Activated T-helper 17 cell treated with anti-CD3 and anti-CD28 coated beads, Interleukin-2, amount 50 U/mL, for 72 hours (primary cell): Measurements from ENCODE around the gene STARD8. TPM values are rescaled to one million over a fixed set of nuclear protein-coding genes. Genes with fewer than 3 reads are reported as not detected.
"Not testable (repeated sequence)": the region's sequence is repeated elsewhere in the genome, so short reads cannot be mapped to it uniquely, and the experiment has no call there.

ENCODE experiments used
- ATAC-seq: fragments of 150-1000 bp; cut with Tn5 transposase; replicated peaks from 2 replicates; pipeline ENCODE4 v1.10.0; 2021; ENCODE audit warnings: mild to moderate bottlenecking, moderate library complexity
- H3K27ac Mint-ChIP-seq: one replicate; pipeline ENCODE4 v1.8.0; 2022; ENCODE audit warnings: mixed read lengths
- H3K27me3 Mint-ChIP-seq: one replicate; pipeline ENCODE4 v1.8.0; 2022; ENCODE audit warnings: mixed read lengths
- H3K36me3 Mint-ChIP-seq: one replicate; pipeline ENCODE4 v1.8.0; 2022; ENCODE audit warnings: low read depth, mild to moderate bottlenecking, mixed read lengths
- H3K4me1 Mint-ChIP-seq: one replicate; pipeline ENCODE4 v1.8.0; 2022; ENCODE audit warnings: mixed read lengths
- H3K4me3 Mint-ChIP-seq: one replicate; pipeline ENCODE4 v1.8.0; 2022; ENCODE audit warnings: mild to moderate bottlenecking, mixed read lengths
- H3K9me3 Mint-ChIP-seq: one replicate; pipeline ENCODE4 v1.8.0; 2022; ENCODE audit warnings: mixed read lengths
- total RNA-seq, 2 donors: library from RNA; stranded (reverse); gene quantifications; one replicate each; pipeline ENCODE4 v1.2.3, GENCODE V29; 2022

The STARD8 gene
- total RNA-seq, 2 donors from 2014 or later = 0.52 to 1.8 TPM

- H3K36me3 Mint-ChIP-seq = no peaks in the 10 kb centered on the region
- H3K4me1 Mint-ChIP-seq = no peaks in the 10 kb centered on the region
- no peaks in the 10 kb centered on the region for H3K9me3 Mint-ChIP-seq
- H3K4me3 Mint-ChIP-seq = no peak overlapping the region
- ATAC-seq = no peak
- H3K27ac Mint-ChIP-seq = no peak overlapping the region
- peaks cover 4% of the 10 kb centered on the region for H3K27me3 Mint-ChIP-seq
Observed at GRCh38 chrX:68672581-68673318, 25.3 kb downstream of the STARD8 start.

GRCh38 chrX:68675571-68675970 lies 28.1 kb downstream of the STARD8 start:
- no peak for ATAC-seq
- Mint-ChIP-seq H3K36me3 (no peaks in the 10 kb centered on the region), H3K27ac (no peak overlapping the region), H3K4me1 (no peaks in the 10 kb centered on the region), H3K4me3 (no peak overlapping the region), H3K27me3 (peaks cover 4% of the 10 kb centered on the region), H3K9me3 (no peaks in the 10 kb centered on the region)

GRCh38 chrX:68676335-68676734 lies 28.9 kb downstream of the STARD8 start:
- H3K9me3 Mint-ChIP-seq = no peaks in the 10 kb centered on the region
- no peak overlapping the region for H3K4me3 Mint-ChIP-seq
- no peaks in the 10 kb centered on the region for H3K4me1 Mint-ChIP-seq
- H3K27ac Mint-ChIP-seq = no peak overlapping the region
- no peaks in the 10 kb centered on the region for H3K36me3 Mint-ChIP-seq
- no peaks in the 10 kb centered on the region for H3K27me3 Mint-ChIP-seq
- no peak for ATAC-seq

GRCh38 chrX:68677998-68678397 lies 30.5 kb downstream of the STARD8 start:
- ATAC-seq = no peak
- Mint-ChIP-seq H3K27ac (no peak overlapping the region), H3K4me3 (no peak overlapping the region), H3K9me3 (no peaks in the 10 kb centered on the region), H3K27me3 (no peaks in the 10 kb centered on the region), H3K4me1 (no peaks in the 10 kb centered on the region), H3K36me3 (no peaks in the 10 kb centered on the region)

GRCh38 chrX:68681443-68681941 lies 34.0 kb downstream of the STARD8 start:
- peak; percentile 64 for ATAC-seq
- no peak overlapping the region for H3K27ac Mint-ChIP-seq
- H3K9me3 Mint-ChIP-seq = no peaks in the 10 kb centered on the region
- H3K4me1 Mint-ChIP-seq = peaks cover 6% of the 10 kb centered on the region
- no peaks in the 10 kb centered on the region for H3K36me3 Mint-ChIP-seq
- no peak overlapping the region for H3K4me3 Mint-ChIP-seq
- peaks cover 5% of the 10 kb centered on the region for H3K27me3 Mint-ChIP-seq

- Mint-ChIP-seq H3K36me3 (no peaks in the 10 kb centered on the region), H3K27me3 (peaks cover 9% of the 10 kb centered on the region), H3K27ac (no peak overlapping the region), H3K4me3 (no peak overlapping the region), H3K4me1 (peaks cover 10% of the 10 kb centered on the region), H3K9me3 (no peaks in the 10 kb centered on the region)
- no peak for ATAC-seq
Observed at GRCh38 chrX:68682790-68683189, 35.3 kb downstream of the STARD8 start.

GRCh38 chrX:68683580-68683979 lies 36.1 kb downstream of the STARD8 start:
- Mint-ChIP-seq H3K9me3 (no peaks in the 10 kb centered on the region), H3K4me1 (peaks cover 10% of the 10 kb centered on the region), H3K27me3 (peaks cover 9% of the 10 kb centered on the region), H3K36me3 (no peaks in the 10 kb centered on the region), H3K27ac (no peak overlapping the region), H3K4me3 (no peak overlapping the region)
- ATAC-seq = no peak

- ATAC-seq = peak; percentile 59
- no peak overlapping the region for H3K27ac Mint-ChIP-seq
- H3K27me3 Mint-ChIP-seq = peaks cover 9% of the 10 kb centered on the region
- H3K36me3 Mint-ChIP-seq = no peaks in the 10 kb centered on the region
- peaks cover 10% of the 10 kb centered on the region for H3K4me1 Mint-ChIP-seq
- no peak overlapping the region for H3K4me3 Mint-ChIP-seq
- no peaks in the 10 kb centered on the region for H3K9me3 Mint-ChIP-seq
Observed at GRCh38 chrX:68684291-68684918, 36.9 kb downstream of the STARD8 start.

- H3K4me3 Mint-ChIP-seq = no peak overlapping the region
- H3K36me3 Mint-ChIP-seq = no peaks in the 10 kb centered on the region
- peaks cover 10% of the 10 kb centered on the region for H3K4me1 Mint-ChIP-seq
- H3K27ac Mint-ChIP-seq = no peak overlapping the region
- no peak for ATAC-seq
- peaks cover 9% of the 10 kb centered on the region for H3K27me3 Mint-ChIP-seq
- H3K9me3 Mint-ChIP-seq = no peaks in the 10 kb centered on the region
Observed at GRCh38 chrX:68684919-68685304, 37.4 kb downstream of the STARD8 start.

- peaks cover 10% of the 10 kb centered on the region for H3K4me1 Mint-ChIP-seq
- H3K9me3 Mint-ChIP-seq = no peaks in the 10 kb centered on the region
- no peak overlapping the region for H3K27ac Mint-ChIP-seq
- H3K4me3 Mint-ChIP-seq = peak overlapping the region; percentile 75
- no peaks in the 10 kb centered on the region for H3K36me3 Mint-ChIP-seq
- peaks cover 9% of the 10 kb centered on the region for H3K27me3 Mint-ChIP-seq
- peak; percentile 37 for ATAC-seq
Observed at GRCh38 chrX:68685685-68686084, 38.2 kb downstream of the STARD8 start.

GRCh38 chrX:68686097-68686977 lies 38.9 kb downstream of the STARD8 start:
- Mint-ChIP-seq H3K27ac (no peak overlapping the region), H3K36me3 (no peaks in the 10 kb centered on the region)

GRCh38 chrX:68688931-68689330 lies 41.5 kb downstream of the STARD8 start:
- not testable (repeated sequence) for H3K9me3 Mint-ChIP-seq, H3K27ac Mint-ChIP-seq, H3K4me3 Mint-ChIP-seq, H3K36me3 Mint-ChIP-seq, ATAC-seq, H3K27me3 Mint-ChIP-seq
- H3K4me1 Mint-ChIP-seq = peaks cover 10% of the 10 kb centered on the region

More at GRCh38 chrX:68686097-68686977, 38.9 kb downstream of the STARD8 start:
- Mint-ChIP-seq H3K4me3 (peak overlapping the region; percentile 75), H3K4me1 (peaks cover 10% of the 10 kb centered on the region), H3K9me3 (no peaks in the 10 kb centered on the region), H3K27me3 (peaks cover 9% of the 10 kb centered on the region)
- peak; percentile 59 for ATAC-seq

- H3K27ac Mint-ChIP-seq = no peak overlapping the region
- no peaks in the 10 kb centered on the region for H3K9me3 Mint-ChIP-seq
- no peak overlapping the region for H3K4me3 Mint-ChIP-seq
- peaks cover 9% of the 10 kb centered on the region for H3K4me1 Mint-ChIP-seq
- no peaks in the 10 kb centered on the region for H3K36me3 Mint-ChIP-seq
- no peak for ATAC-seq
- peaks cover 9% of the 10 kb centered on the region for H3K27me3 Mint-ChIP-seq
Observed at GRCh38 chrX:68690936-68691501, 43.6 kb downstream of the STARD8 start.

GRCh38 chrX:68691921-68692320 lies 44.5 kb downstream of the STARD8 start:
- ATAC-seq = no peak
- H3K27ac Mint-ChIP-seq = no peak overlapping the region
- no peak overlapping the region for H3K4me3 Mint-ChIP-seq
- H3K4me1 Mint-ChIP-seq = peaks cover 5% of the 10 kb centered on the region
- H3K9me3 Mint-ChIP-seq = no peaks in the 10 kb centered on the region
- peaks cover 5% of the 10 kb centered on the region for H3K27me3 Mint-ChIP-seq
- H3K36me3 Mint-ChIP-seq = no peaks in the 10 kb centered on the region
